ENCODE data around the gene SMIM20.

DNA sequence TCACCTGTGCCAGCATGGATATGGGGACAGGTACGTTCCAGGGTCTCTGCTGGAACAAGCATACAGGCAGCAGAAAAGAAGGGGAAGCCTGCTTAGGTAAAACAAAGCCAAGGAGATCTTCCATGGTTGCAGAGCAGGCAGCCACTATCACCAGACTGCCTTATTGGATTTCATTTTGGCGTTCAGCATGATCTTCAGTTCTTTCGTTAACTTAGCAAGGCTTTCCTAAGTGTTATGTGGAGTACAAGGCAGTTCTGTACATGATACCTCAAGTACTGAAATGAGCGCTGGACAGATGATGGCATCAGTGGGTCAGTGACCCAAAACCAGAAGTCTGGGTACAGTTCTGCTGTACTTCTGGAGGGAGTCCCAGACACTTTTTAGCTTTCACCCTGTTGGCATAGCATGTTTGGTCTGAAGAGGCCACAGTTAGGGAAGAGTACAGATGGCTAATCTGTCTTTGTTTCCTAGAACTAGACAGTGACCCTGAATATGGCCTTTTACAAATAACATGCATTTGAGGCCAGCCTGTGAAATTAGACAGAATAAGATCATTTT lies 8.9 kb downstream of the SMIM20 start:
- no peak for TF ChIP-seq FOXA1 (IDR thresholded peaks at IDR 0.05; ENCODE audit: borderline replicate concordance)
- TF ChIP-seq ESRRA (IDR thresholded peaks at IDR 0.05; ENCODE audit: borderline replicate concordance, low read depth): no peak
